SIG-M5 (cell line): ENCODE data around the gene PRSS35.
"Not testable (repeated sequence)": the region's sequence is repeated elsewhere in the genome, so short reads cannot be mapped to it uniquely, and the experiment has no call there.

Source experiments
- DNase-seq: peaks from one replicate; lab custom pipeline; 2025; lab: John Stamatoyannopoulos, UW

PRSS35 gene

GRCh38 chr6:83517500-83517899, 5.2 kb downstream of the PRSS35 start:
- DNase-seq: no peak

GRCh38 chr6:83518816-83519480, 6.6 kb downstream of the PRSS35 start:
- no peak for DNase-seq

GRCh38 chr6:83536034-83536646, 23.8 kb downstream of the PRSS35 start:
- DNase-seq: no peak

GRCh38 chr6:83536647-83537589, 24.6 kb downstream of the PRSS35 start:
- DNase-seq: no peak

GRCh38 chr6:83539678-83540077, 27.3 kb downstream of the PRSS35 start:
- DNase-seq: no peak

- DNase-seq: no peak
Observed at GRCh38 chr6:83546636-83547035, 34.3 kb downstream of the PRSS35 start.

- not testable (repeated sequence) for DNase-seq
Observed at GRCh38 chr6:83550482-83550881, 38.1 kb downstream of the PRSS35 start.

GRCh38 chr6:83551748-83552147, 39.4 kb downstream of the PRSS35 start:
- DNase-seq: not testable (repeated sequence)

GRCh38 chr6:83556871-83557270, 44.5 kb downstream of the PRSS35 start:
- DNase-seq: no peak

GRCh38 chr6:83558975-83559374, 46.6 kb downstream of the PRSS35 start:
- no peak for DNase-seq

- not testable (repeated sequence) for DNase-seq
Observed at GRCh38 chr6:83571663-83572185, 59.4 kb downstream of the PRSS35 start.

- no peak for DNase-seq
Observed at GRCh38 chr6:83574783-83575182, 62.4 kb downstream of the PRSS35 start.
